Dendritic cell treated with granulocyte-macrophage colony-stimulating factor and Interleukin-4, amounts not matched to agents 40 ng/mL and 50 ng/mL, for 4 days (primary cell): ENCODE measurements around the gene DHRS3.
"Not testable (repeated sequence)": the region's sequence is repeated elsewhere in the genome, so short reads cannot be mapped to it uniquely, and the experiment has no call there.

Experiments used
- H3K27ac Mint-ChIP-seq: one replicate; pipeline ENCODE4 v1.8.0; 2022; ENCODE audit warnings: mild to moderate bottlenecking, mixed read lengths
- H3K27me3 Mint-ChIP-seq: one replicate; pipeline ENCODE4 v1.8.0; 2022; ENCODE audit warnings: mild to moderate bottlenecking, mixed read lengths
- H3K36me3 Mint-ChIP-seq: one replicate; pipeline ENCODE4 v1.8.0; 2022; ENCODE audit warnings: low read depth, mixed read lengths
- H3K4me1 Mint-ChIP-seq: one replicate; pipeline ENCODE4 v1.8.0; 2022; ENCODE audit warnings: low read depth, mixed read lengths
- H3K4me3 Mint-ChIP-seq: one replicate; pipeline ENCODE4 v1.8.0; 2022; ENCODE audit warnings: mild to moderate bottlenecking, moderate library complexity, mixed read lengths
- H3K9me3 Mint-ChIP-seq: one replicate; pipeline ENCODE4 v1.8.0; 2022; ENCODE audit warnings: mixed read lengths
- intact Hi-C: fragments of 100-400 bp; cut with micrococcal nuclease; formaldehyde crosslinking; loops from one replicate; pipeline ENCODE4 v1.15.0; 2022

The DHRS3 gene

GRCh38 chr1:12617901-12618660, at the start of gene DHRS3:
Gene DHRS3 (minus strand): TSS chr1:12618210. CDS start chr1:12617348, 862 bp downstream.
- H3K27ac Mint-ChIP-seq: peak within 1 kb of the TSS; percentile 95
- peak within 1 kb of the TSS; percentile 82 for H3K4me3 Mint-ChIP-seq
- H3K36me3 Mint-ChIP-seq: peaks cover 4% of the 10 kb centered on the region
- H3K4me1 Mint-ChIP-seq: peaks cover 69% of the 10 kb centered on the region
- intact Hi-C loops: loop anchor here (10.0 kb wide), 2 partner anchors 213 to 273 kb away; no protein-coding TSS in a partner anchor
- peaks cover 40% of the 10 kb centered on the region for H3K27me3 Mint-ChIP-seq
- no peaks in the 10 kb centered on the region for H3K9me3 Mint-ChIP-seq

- peaks cover 10% of the 10 kb centered on the region for H3K27me3 Mint-ChIP-seq
- H3K36me3 Mint-ChIP-seq: no peaks in the 10 kb centered on the region
- H3K4me3 Mint-ChIP-seq: no peak overlapping the region
- H3K27ac Mint-ChIP-seq: no peak overlapping the region
- H3K9me3 Mint-ChIP-seq: peaks cover 16% of the 10 kb centered on the region
- intact Hi-C loops: no loop called here
- no peaks in the 10 kb centered on the region for H3K4me1 Mint-ChIP-seq
Measured at GRCh38 chr1:12666141-12666735, 48.2 kb upstream of the DHRS3 start.

GRCh38 chr1:12665511-12665910, 47.5 kb upstream of the DHRS3 start:
- Mint-ChIP-seq H3K27ac (no peak overlapping the region), H3K4me3 (no peak overlapping the region), H3K9me3 (peaks cover 16% of the 10 kb centered on the region), H3K27me3 (peaks cover 8% of the 10 kb centered on the region), H3K36me3 (no peaks in the 10 kb centered on the region), H3K4me1 (no peaks in the 10 kb centered on the region)
- intact Hi-C loops: no loop called here

GRCh38 chr1:12662556-12662955, 44.5 kb upstream of the DHRS3 start:
- peaks cover 8% of the 10 kb centered on the region for H3K9me3 Mint-ChIP-seq
- H3K4me1 Mint-ChIP-seq: peaks cover 14% of the 10 kb centered on the region
- H3K4me3 Mint-ChIP-seq: no peak overlapping the region
- no peak overlapping the region for H3K27ac Mint-ChIP-seq
- H3K36me3 Mint-ChIP-seq: no peaks in the 10 kb centered on the region
- intact Hi-C loops: no loop called here
- H3K27me3 Mint-ChIP-seq: peaks cover 5% of the 10 kb centered on the region

- peaks cover 5% of the 10 kb centered on the region for H3K27me3 Mint-ChIP-seq
- H3K36me3 Mint-ChIP-seq: no peaks in the 10 kb centered on the region
- no peak overlapping the region for H3K4me3 Mint-ChIP-seq
- peaks cover 14% of the 10 kb centered on the region for H3K4me1 Mint-ChIP-seq
- peaks cover 8% of the 10 kb centered on the region for H3K9me3 Mint-ChIP-seq
- H3K27ac Mint-ChIP-seq: no peak overlapping the region
- intact Hi-C loops: no loop called here
Measured at GRCh38 chr1:12661606-12662219, 43.7 kb upstream of the DHRS3 start.

- Mint-ChIP-seq H3K9me3 (peaks cover 8% of the 10 kb centered on the region), H3K27ac (no peak overlapping the region), H3K27me3 (peaks cover 4% of the 10 kb centered on the region), H3K4me3 (no peak overlapping the region), H3K36me3 (no peaks in the 10 kb centered on the region), H3K4me1 (peaks cover 14% of the 10 kb centered on the region)
- intact Hi-C loops: no loop called here
Measured at GRCh38 chr1:12658531-12659453, 40.8 kb upstream of the DHRS3 start.

- H3K9me3 Mint-ChIP-seq, H3K27ac Mint-ChIP-seq, H3K36me3 Mint-ChIP-seq, H3K4me3 Mint-ChIP-seq, H3K27me3 Mint-ChIP-seq, intact Hi-C loops: not testable (repeated sequence)
- H3K4me1 Mint-ChIP-seq: peaks cover 14% of the 10 kb centered on the region
Measured at GRCh38 chr1:12657885-12658512, 40.0 kb upstream of the DHRS3 start.

GRCh38 chr1:12657060-12657884, 39.3 kb upstream of the DHRS3 start:
- Mint-ChIP-seq H3K4me3 (no peak overlapping the region), H3K27ac (no peak overlapping the region), H3K9me3 (no peaks in the 10 kb centered on the region), H3K4me1 (peaks cover 14% of the 10 kb centered on the region), H3K27me3 (peaks cover 4% of the 10 kb centered on the region), H3K36me3 (no peaks in the 10 kb centered on the region)
- intact Hi-C loops: no loop called here

GRCh38 chr1:12656575-12656974, 38.6 kb upstream of the DHRS3 start:
- intact Hi-C loops: no loop called here
- Mint-ChIP-seq H3K4me1 (peaks cover 14% of the 10 kb centered on the region), H3K4me3 (no peak overlapping the region), H3K9me3 (no peaks in the 10 kb centered on the region), H3K27me3 (peaks cover 5% of the 10 kb centered on the region), H3K36me3 (no peaks in the 10 kb centered on the region), H3K27ac (no peak overlapping the region)

GRCh38 chr1:12654657-12655056, 36.6 kb upstream of the DHRS3 start:
- Mint-ChIP-seq H3K27me3 (peaks cover 6% of the 10 kb centered on the region), H3K36me3 (no peaks in the 10 kb centered on the region), H3K4me1 (peaks cover 14% of the 10 kb centered on the region), H3K4me3 (no peak overlapping the region), H3K27ac (no peak overlapping the region), H3K9me3 (no peaks in the 10 kb centered on the region)
- intact Hi-C loops: no loop called here

GRCh38 chr1:12654004-12654567, 36.1 kb upstream of the DHRS3 start:
- no peaks in the 10 kb centered on the region for H3K36me3 Mint-ChIP-seq
- H3K27ac Mint-ChIP-seq: no peak overlapping the region
- H3K4me3 Mint-ChIP-seq: no peak overlapping the region
- no peaks in the 10 kb centered on the region for H3K9me3 Mint-ChIP-seq
- intact Hi-C loops: no loop called here
- peaks cover 6% of the 10 kb centered on the region for H3K27me3 Mint-ChIP-seq
- H3K4me1 Mint-ChIP-seq: peaks cover 14% of the 10 kb centered on the region

- Mint-ChIP-seq H3K4me1 (no peaks in the 10 kb centered on the region), H3K4me3 (no peak overlapping the region), H3K36me3 (no peaks in the 10 kb centered on the region), H3K27ac (no peak overlapping the region), H3K27me3 (peaks cover 10% of the 10 kb centered on the region), H3K9me3 (no peaks in the 10 kb centered on the region)
- intact Hi-C loops: no loop called here
Measured at GRCh38 chr1:12649971-12650421, 32.0 kb upstream of the DHRS3 start.
